ENCODE results near the gene SLC9A1. TPM values are rescaled to one million over a fixed set of nuclear protein-coding genes. Genes with fewer than 3 reads are reported as not detected.

The SLC9A1 gene
- total RNA-seq, 1 donor from 2014 or later = 170 TPM

DNA sequence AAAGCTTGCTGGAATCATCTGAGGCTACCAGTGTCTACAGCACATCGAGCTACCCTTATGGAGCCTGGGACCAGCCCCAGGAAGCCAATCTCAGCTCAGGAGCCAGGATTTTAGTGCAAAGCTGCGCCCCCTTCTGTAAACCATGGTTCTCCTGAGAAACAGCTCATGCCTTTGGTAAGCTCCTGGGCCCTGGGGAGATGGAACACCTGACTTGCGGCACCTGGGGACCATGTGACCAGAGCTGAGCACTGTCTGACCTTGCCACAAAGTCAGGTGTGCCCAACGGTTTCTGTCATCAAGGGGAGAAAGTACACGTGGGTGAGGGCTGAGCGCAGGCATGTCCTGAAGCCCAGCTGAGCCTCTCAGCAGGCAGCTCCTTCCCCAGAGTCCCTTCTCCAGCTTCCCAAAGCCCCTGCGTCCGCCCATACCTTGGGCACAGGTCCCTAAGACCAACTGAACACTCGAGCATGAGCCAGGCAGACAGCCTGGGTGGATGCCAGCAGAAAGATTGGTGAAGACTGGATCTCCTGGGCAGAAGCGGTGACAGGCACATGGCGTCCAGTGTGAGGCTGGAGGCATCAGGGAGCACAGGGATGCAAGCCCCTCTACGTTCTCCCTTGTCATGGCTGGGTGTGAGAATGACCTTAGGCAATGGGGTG is 84.4 kb downstream of the SLC9A1 start:
- no peak for DNase-seq (ENCODE audit: low spot score)

DNA sequence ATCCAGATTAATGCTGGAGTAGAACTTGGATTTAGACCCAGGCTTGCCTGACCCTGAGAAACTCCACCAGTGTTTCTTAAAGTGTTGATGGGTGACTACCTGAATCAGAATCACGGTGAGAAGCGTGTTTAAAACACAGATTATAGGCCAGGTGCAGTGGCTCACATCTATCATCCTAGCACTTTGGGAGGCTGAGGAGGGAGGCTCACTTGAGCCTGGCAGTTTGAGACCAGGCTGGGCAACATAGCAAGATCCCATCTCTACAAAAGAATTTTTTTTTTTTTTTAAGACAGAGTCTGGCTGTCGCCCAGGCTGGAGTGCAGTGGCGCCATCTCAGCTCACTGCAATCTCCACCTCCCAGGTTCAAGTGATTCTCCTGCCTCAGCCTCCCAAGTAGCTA is 86.0 kb downstream of the SLC9A1 start:
- DNase-seq (ENCODE audit: low spot score) = no peak

DNA sequence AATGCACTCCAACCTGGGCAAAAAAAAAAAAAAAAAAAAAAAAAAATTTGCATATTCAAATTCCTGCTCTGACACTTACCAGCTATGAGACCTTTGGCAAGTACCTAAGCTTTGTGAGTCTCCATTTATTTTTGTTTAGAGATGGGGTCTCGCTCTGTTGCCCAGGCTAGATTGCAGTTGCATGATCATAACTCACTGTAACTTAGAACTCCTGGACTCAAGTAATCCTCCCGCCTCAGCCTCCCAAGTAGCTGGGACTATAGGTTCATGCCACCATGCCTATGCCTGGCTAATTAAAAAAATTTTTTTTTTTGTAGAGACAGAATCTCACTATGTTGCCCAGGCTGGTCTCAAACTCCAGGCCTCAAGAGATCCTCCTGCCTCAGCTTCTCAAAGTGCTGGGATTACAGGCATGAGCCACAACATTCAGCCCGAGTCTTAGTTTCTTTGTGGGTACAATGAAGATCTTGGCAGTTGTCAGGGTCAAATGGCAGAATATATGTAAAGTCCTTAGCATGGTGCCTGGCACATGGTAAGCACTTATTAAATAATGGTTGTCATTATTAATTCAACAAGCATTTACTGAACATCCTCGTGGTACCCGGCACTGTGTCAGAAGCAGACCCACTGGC is 88.8 kb downstream of the SLC9A1 start:
- DNase-seq (ENCODE audit: low spot score) = no peak

DNA sequence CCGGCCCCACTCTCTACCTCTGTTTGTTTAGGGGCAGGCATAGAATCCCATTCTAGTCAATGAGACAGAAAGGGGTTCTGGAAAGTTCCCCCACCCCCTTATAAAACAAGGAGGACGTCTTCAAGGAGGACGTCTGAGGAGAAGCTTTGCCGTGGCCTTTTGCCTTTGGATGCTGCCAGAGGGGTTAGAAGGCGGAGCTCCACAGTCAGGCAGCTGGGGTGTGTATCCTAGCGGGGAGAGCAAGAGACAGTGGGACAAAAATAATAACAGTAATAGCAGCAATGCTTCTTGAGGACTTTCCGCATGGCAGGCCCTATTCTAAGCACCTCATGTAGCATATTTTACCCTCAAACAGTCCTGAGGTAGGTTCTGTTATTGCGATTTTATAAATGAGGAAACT is 94.0 kb downstream of the SLC9A1 start:
- DNase-seq (ENCODE audit: low spot score) = no peak

DNA sequence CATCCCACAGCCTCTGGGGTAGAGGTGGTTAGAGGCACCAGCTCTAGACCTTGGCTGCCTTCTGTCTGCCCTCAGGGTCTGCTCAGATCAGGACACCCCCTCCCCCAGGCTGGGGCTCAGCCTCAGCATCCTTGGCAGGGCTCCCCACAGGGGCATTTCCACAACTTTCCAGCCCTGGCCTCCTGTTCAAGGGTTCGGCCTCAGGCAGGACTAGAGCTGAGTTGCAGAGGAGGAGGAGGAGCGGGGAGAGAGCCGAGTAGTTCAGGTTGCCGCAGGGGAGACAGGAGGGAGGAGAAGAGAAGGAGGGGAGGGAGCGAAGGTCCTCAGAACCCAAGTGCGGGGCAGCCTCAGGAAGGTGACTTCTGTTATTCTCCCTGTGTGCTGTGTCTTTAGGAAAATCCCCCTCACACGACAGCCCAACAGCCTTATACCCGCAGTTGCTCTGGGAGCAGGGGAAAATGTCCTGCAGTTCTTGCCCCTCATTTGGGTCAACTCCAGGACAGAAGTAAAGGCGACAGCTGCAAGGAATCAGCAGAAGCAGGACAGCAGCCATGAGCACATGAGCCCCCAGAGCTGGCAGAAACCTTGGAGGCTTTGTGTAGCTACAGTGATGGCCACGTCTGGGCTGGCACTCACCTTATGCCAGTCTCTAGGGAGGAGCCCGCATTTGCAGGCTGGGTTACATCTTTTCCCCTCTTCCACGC is 95.8 kb downstream of the SLC9A1 start:
- DNase-seq (ENCODE audit: low spot score) = no peak

DNA sequence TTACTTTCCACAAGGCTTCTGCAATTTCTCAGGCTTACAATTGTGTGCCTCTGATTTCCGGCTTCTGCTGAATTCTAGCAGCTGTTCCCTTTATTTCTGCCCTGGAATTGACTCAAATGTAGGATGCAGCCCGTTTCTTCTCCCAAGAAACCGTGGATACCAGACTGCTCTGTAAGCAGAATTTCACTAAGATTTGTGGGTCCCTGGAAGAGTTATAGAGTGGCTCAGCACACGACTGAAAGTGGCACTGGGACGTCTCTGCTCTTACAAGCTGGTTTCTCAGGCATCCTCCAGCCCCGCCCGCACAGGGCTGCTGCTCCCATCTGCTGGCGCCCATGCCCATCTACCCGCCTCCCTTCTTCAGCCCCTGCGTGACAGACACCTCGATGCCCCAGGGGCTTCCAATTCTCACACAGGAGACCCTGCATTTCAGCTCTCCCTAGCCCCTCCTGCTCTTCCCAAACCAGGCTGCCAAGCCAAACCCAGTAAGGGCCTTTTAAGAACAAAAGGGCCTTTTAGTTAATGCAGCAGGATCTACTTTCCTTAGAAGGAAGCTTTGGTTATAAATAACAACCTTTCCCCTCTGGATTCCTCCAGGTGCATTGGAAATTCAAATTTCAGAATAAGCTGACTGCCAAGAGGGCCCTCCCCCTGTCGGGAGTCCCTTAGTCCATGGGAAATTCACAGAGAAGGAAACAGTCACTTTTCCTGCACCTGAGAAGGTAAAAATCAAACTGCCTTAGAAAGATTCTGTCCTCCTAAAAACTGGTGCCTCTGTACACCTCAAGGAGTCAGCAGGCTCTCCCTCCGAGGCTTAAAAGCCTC is 96.9 kb downstream of the SLC9A1 start:
- DNase-seq (ENCODE audit: low spot score) = no peak

DNA sequence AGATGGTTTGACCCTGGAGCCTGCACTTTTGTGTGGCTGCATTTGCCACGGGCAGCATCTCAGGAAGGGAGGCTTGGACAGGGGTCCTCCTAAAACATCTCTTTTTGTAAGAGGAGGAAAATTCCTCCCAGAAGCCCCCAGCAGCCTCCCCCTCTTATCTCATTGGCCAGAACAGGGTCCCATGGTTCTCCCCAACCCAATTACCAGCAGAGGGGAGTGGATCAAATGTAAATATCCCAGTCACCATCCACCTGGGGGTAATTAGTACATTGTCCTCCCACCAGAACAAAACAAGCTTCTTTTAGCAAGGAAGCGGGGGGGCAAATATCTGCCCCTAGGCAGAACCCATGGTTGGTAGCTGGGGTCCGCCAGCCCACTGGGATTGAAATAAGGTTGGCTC is 97.5 kb downstream of the SLC9A1 start:
- no peak for DNase-seq (ENCODE audit: low spot score)

DNA sequence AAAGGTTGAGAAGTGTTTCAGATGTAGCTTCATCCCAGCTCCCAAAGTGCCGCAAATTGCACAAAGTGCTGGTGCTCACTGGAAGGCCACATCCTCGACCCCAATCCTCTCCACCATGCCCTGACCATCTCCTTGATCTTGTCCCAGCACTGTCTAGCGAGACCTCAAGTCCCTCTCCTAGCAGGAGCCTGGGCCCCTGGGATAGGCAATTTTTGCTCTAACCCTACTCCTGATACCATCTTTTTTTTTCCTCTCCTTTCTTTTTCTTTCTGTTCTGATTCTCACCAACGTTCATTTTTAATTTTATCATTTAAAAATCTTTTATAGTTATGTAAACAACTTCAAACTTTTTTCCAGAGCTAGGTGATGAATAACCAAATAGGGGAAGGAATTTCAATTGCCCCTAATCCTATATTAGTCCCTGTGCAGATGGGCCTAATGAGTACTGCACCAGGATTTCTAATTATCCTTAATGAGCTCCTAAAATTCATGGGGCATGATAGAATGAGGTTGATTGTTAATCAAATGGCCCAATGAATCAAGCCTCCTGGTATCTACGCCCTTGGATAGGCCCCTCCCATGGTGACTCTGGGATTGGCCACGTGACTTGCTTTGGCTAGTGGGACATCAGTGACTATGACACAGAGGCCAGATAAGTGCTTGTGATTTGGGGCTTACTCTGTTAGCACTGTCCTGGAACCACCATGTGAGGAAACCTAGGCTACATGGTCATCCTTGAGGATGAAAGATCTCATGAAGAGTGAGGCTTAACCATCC is 100.8 kb downstream of the SLC9A1 start:
- DNase-seq (ENCODE audit: low spot score) = no peak

DNA sequence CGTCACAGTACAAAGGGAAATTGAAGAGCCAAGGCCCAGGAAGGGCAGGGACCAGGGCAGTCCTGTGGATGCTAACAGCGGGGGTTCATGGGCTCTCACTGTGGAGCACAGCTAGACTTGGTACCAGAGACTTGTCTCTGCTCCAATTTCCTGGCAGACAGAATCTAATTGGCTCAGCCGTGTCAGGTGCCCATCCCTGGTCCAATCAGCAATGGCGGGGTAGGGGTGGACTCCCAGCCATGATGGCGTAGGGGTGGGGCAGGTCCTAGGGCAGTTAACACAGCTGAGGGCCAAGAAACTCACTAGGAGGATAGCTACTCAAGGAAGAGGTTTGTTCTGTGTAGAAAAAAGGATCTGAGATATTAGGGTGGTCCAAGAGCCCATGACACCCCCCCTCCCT is 102.4 kb downstream of the SLC9A1 start:
- DNase-seq (ENCODE audit: low spot score) = no peak

DNA sequence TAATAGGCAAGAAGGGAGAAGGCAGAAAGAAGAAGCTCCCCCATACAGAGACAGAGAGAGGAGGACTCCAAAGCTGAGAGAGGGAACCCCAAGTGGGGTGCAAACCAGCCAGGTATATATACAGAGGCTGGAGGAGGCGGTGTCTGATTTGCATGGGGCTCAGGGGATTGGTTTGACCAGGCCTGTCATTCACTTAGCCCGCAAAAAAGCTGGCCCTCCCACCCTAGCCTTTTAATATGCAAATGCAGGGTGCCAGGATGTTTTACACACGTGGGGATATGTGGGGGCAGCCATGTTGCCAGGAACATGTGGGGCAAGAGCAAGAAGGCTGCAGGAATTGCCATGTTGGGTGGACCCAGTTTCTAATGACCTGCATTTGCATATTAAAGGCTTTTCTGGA is 105.3 kb downstream of the SLC9A1 start:
- no peak for DNase-seq (ENCODE audit: low spot score)

DNA sequence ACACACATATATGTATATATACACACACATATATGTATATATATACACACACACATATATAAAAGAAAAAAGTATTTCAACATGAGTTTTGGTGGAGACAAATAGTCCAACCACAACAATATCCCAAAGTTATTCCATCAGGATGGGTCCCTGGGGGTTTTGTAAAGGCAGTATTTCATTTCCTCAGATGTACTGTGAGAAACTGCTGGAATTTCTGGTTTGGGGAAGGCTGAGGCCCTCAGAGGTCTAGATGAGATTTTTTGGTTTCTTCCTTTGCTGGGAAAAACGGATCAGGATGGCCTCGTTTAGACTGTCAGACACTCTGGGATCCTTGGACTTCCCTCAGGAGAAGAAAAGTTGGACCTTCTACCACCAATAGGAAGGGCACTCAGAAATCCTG is 105.8 kb downstream of the SLC9A1 start:
- no peak for DNase-seq (ENCODE audit: low spot score)

Other genes with a start within 250 kb of the SLC9A1 start
- gene NR0B2, start 241.2 kb downstream of the SLC9A1 start, total RNA-seq = 98.9 TPM
- gene NUDC, start 233.4 kb downstream of the SLC9A1 start, total RNA-seq = 70.8 TPM
- gene KDF1, start 194.7 kb downstream of the SLC9A1 start, total RNA-seq = 20.8 TPM
- 296 TPM for gene TRNP1, start 161.4 kb downstream of the SLC9A1 start, total RNA-seq
- 9.3 TPM for gene TENT5B, start 142.3 kb downstream of the SLC9A1 start, total RNA-seq
- gene WDTC1, start 79.5 kb upstream of the SLC9A1 start, total RNA-seq = 52.6 TPM
- gene TMEM222, start 167.0 kb upstream of the SLC9A1 start, total RNA-seq = 34.3 TPM
- 48.5 TPM for gene SYTL1, start 186.9 kb upstream of the SLC9A1 start, total RNA-seq
- gene MAP3K6, start 211.8 kb upstream of the SLC9A1 start, total RNA-seq = 50.9 TPM
- 3.5 TPM for gene FCN3, start 219.7 kb upstream of the SLC9A1 start, total RNA-seq
- gene CD164L2, start 228.2 kb upstream of the SLC9A1 start, total RNA-seq = 5.4 TPM
- gene GPR3, start 237.5 kb upstream of the SLC9A1 start, total RNA-seq = 0.09 TPM

Measured in mucosa of gallbladder (tissue), 1 donor.